AG04450 (cell line): ENCODE measurements around the gene TFDP2. TPM values are rescaled to one million over a fixed set of nuclear protein-coding genes. Genes with fewer than 3 reads are reported as not detected.

ENCODE experiments used
- CTCF ChIA-PET: fragments of 300-600, 350-600 bp; formaldehyde crosslinking; extraction: SDS; loops from one replicate; lab custom pipeline; 2022; ENCODE audit warnings: antibody characterized with exemption, inconsistent platforms; lab: Charles Lee
- POLR2A ChIA-PET: fragments of 350-600 bp; formaldehyde crosslinking; extraction: SDS; loops from one replicate; lab custom pipeline; 2021; ENCODE audit warnings: antibody characterized with exemption, inconsistent platforms; lab: Yijun Ruan, JAX
- DNase-seq: peaks from one replicate; pipeline ENCODE4 v3.0.0-alpha.2; 2011; ENCODE audit warnings: low read depth, low spot score
- H3K27ac ChIP-seq: one replicate; pipeline ENCODE4 v1.5.1; 2012; ENCODE audit warnings: low read depth, low read length, control low read depth
- H3K27me3 ChIP-seq: one replicate; pipeline ENCODE4 v1.6.0; 2012; ENCODE audit warnings: low read length; ENCODE audit not compliant: control insufficient read depth, insufficient read depth
- H3K4me3 ChIP-seq: 2 replicates; pipeline ENCODE4 v1.5.1; 2011; ENCODE audit warnings: mild to moderate bottlenecking, low read depth, low read length, control low read depth
- H3K9me3 ChIP-seq: 2 replicates; pipeline ENCODE4 v1.5.1; 2012; ENCODE audit warnings: low read length; ENCODE audit not compliant: control insufficient read depth, insufficient read depth
- CTCF ChIP-seq: IDR thresholded peaks from 2 replicates; pipeline ENCODE4 v1.5.1; 2011; ENCODE audit warnings: low read depth, low read length, control low read depth, inconsistent platforms
- polyA plus RNA-seq: library from polyadenylated mRNA; depleted of rRNA; stranded (reverse); fragments of >200 nt; gene quantifications from 2 replicates; pipeline ENCODE4 v1.2.3, GENCODE V29; 2011

The TFDP2 gene
- polyA plus RNA-seq, 1 experiment, result 63.4 TPM

GRCh38 chr3:142088522-142088921, 60.8 kb downstream of the TFDP2 start:
- TF ChIP-seq CTCF, result no peak
- DNase-seq, result no peak
- POLR2A ChIA-PET, result no interaction called here
- CTCF ChIA-PET, result interaction anchor here (0.6 kb wide), 1 partner anchor 344 kb away, joined by 4 read pairs; no protein-coding TSS in a partner anchor
- Histone ChIP-seq H3K4me3 (no peak overlapping the region), H3K9me3 (no peaks in the 10 kb centered on the region), H3K27ac (no peak overlapping the region), H3K27me3 (no peaks in the 10 kb centered on the region)

- CTCF ChIA-PET, result interaction anchor here (0.7 to 1.5 kb wide), 2 partner anchors 31 to 38 kb away, joined by 4 to 7 read pairs; no protein-coding TSS in a partner anchor
- Histone ChIP-seq H3K27me3 (no peaks in the 10 kb centered on the region), H3K27ac (no peak overlapping the region), H3K4me3 (no peak overlapping the region), H3K9me3 (no peaks in the 10 kb centered on the region)
- no peak for DNase-seq
- no peak for TF ChIP-seq CTCF
- POLR2A ChIA-PET, result no interaction called here
These were observed 61.7 kb downstream of the TFDP2 start for GRCh38 chr3:142087676-142088075.

GRCh38 chr3:142086581-142087090, 62.7 kb downstream of the TFDP2 start:
- H3K27me3 ChIP-seq, result no peaks in the 10 kb centered on the region
- H3K9me3 ChIP-seq, result no peaks in the 10 kb centered on the region
- DNase-seq, result no peak
- no peak overlapping the region for H3K4me3 ChIP-seq
- POLR2A ChIA-PET, result no interaction called here
- TF ChIP-seq CTCF, result no peak
- no peak overlapping the region for H3K27ac ChIP-seq
- CTCF ChIA-PET, result interaction anchor here (0.7 to 1.5 kb wide), 2 partner anchors 39 to 57 kb away, joined by 3 to 4 read pairs; no protein-coding TSS in a partner anchor

DNA sequence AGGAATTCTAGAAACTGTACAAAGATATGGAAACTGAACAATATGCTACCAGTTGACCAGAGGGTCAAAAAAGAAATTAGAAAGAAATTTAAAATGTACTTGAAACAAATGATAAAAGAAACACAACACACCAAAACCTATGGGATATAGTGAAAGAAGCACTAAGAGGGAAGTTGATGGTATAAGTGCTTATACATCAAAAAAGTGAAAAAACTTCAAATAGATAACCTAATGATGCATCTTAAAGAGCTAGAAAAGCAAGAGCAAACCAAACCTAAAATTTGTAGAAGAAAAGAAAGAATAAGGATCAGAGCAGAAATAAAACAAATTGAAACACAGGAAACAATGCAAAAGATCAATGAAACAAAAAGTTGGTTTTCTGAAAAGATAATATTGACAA, 68.2 kb downstream of the TFDP2 start:
- ChIA-PET CTCF (no interaction called here), POLR2A (no interaction called here)
- no peak overlapping the region for H3K4me3 ChIP-seq
- no peak for TF ChIP-seq CTCF
- H3K9me3 ChIP-seq, result no peaks in the 10 kb centered on the region
- no peaks in the 10 kb centered on the region for H3K27me3 ChIP-seq
- no peak overlapping the region for H3K27ac ChIP-seq
- no peak for DNase-seq

DNA sequence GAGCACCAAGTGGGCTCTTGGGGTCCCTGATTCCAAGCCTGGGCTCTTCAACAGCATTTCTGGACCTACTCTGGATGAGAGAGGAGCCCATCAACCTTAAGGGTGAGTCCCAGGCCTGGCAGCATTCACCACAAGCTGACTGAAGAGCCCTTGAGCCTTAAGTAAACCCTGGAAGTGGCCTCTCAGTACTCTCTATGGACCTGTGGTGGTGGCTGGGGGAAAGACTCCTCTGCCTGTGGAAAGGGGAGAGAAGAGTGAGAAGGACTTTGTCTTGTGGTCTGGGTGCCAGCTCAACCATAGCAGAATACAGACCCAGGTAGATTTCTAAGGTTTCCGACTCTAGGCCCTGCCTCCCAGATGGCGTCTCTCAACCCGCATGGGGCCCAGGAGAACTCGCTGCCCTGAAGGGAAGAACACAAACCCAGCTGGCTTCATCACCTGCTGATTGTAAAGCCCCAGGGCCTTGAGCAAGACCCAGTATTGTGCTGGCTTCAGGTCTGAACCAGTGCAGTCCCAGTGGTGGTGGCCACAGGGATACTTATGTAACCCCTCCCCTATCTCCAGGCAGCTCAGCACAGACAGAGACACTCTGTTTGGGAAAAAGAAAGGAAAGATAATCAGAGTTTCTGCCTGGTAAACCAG, 71.4 kb downstream of the TFDP2 start:
- DNase-seq, result no peak
- ChIA-PET POLR2A (no interaction called here), CTCF (no interaction called here)
- Histone ChIP-seq H3K4me3 (no peak overlapping the region), H3K9me3 (no peaks in the 10 kb centered on the region), H3K27ac (no peak overlapping the region), H3K27me3 (no peaks in the 10 kb centered on the region)
- no peak for TF ChIP-seq CTCF
